Heart right ventricle (tissue), 16 donors: ENCODE results near the gene METTL13. TPM values are rescaled to one million over a fixed set of nuclear protein-coding genes. Genes with fewer than 3 reads are reported as not detected.

ENCODE experiments used
- ATAC-seq, 8 donors: fragments of 200-7000 bp; cut with Tn5 transposase; one replicate each; pipeline ENCODE4 v1.9.1; 2020; ENCODE audit warnings: mild to moderate bottlenecking in 8 of 8, moderate library complexity in 8 of 8, moderate number of reproducible peaks in 1 of 8
- DNase-seq, 2 donors: peaks; one replicate each; pipeline ENCODE4 v3.0.0-alpha.2; 2020
- H3K27ac ChIP-seq, 10 donors: fragments of 200-600 bp; sonication (generic) in 2 of 10; one replicate each; pipeline versions ENCODE4 v1.5.0 to v1.8.0; 2020 to 2022; ENCODE audit warnings: mild to moderate bottlenecking in 3 of 10
- H3K27me3 ChIP-seq, 7 donors: fragments of 200-600 bp; one replicate each; pipeline ENCODE4 v1.8.0; 2021 to 2022; ENCODE audit warnings: mild to moderate bottlenecking in 2 of 7
- H3K36me3 ChIP-seq, 9 donors: fragments of 200-600 bp; sonication (generic) in 1 of 9; one replicate each; pipeline versions ENCODE4 v1.5.0 to v1.8.0; 2020 to 2022; ENCODE audit warnings: mild to moderate bottlenecking in 2 of 9
- H3K4me1 ChIP-seq, 9 donors: fragments of 200-600 bp; sonication (generic) in 1 of 9; one replicate each; pipeline versions ENCODE4 v1.5.0 to v1.8.0; 2020 to 2022; ENCODE audit warnings: mild to moderate bottlenecking in 4 of 9
- H3K4me3 ChIP-seq, 10 donors: fragments of 200-600 bp; sonication (generic) in 2 of 10; one replicate each; pipeline versions ENCODE4 v1.5.0 to v1.8.0; 2020 to 2022; ENCODE audit warnings: mild to moderate bottlenecking in 7 of 10, moderate library complexity in 2 of 10
- H3K9me3 ChIP-seq, 11 donors: fragments of 200-600 bp in 10 of 11; sonication (generic) in 2 of 11; one replicate each; pipeline versions ENCODE4 v1.5.0 to v1.8.0; 2013 to 2022; ENCODE audit warnings: mild to moderate bottlenecking in 2 of 11, control low read depth in 1 of 11, moderate library complexity in 1 of 11
- CTCF ChIP-seq, 9 donors: fragments of 200-600 bp; sonication (generic) in 2 of 9; IDR thresholded peaks; one replicate each; pipeline versions ENCODE4 v1.5.0 to v1.8.0; 2021 to 2022; ENCODE audit warnings: antibody characterized with exemption in 9 of 9, mild to moderate bottlenecking in 5 of 9, moderate library complexity in 1 of 9
- WGBS, 2 donors: extraction: QIAGEN DNeasy Blood & Tissue Kit; methylation state at CpG; one replicate each; pipeline ENCODE4 v1.1.7; 2013; ENCODE audit warnings: inconsistent platforms in 1 of 2; 5-methylcytosine and 5-hydroxymethylcytosine counted together
- intact Hi-C, 10 donors: fragments of 100-400 bp; cut with DNase I; formaldehyde crosslinking; loops; one replicate each; pipeline versions ENCODE4 v1.11.1 to v1.14.2; 2022
- polyA plus RNA-seq, 2 donors: library from polyadenylated mRNA; stranded (reverse); fragments of 200-250 nt; gene quantifications; one replicate each; pipeline ENCODE4 v1.2.3, GENCODE V29; 2013
- total RNA-seq, 10 donors: library from RNA; stranded (reverse); fragmentation: NEBNext Ultra II Directional in 3 of 10; extraction: Animal tissue kit (Norgen Biotek cat#: 25700) in 3 of 10; gene quantifications; one replicate each; pipeline versions ENCODE4 v1.2.1 to v1.2.4, GENCODE V29; 2021 to 2023
- donor health status: Arrhythmogenic right ventricular cardiomyopathy.
- donor health status: ischemic (EF 13 %, LVEDD 7.1; RV severe dilation, severe dysfunction).
- donor health status: healthy with polysubstance abuse.
- donor health status: DM: no; HTN: yes; CAD: no.
- donor health status: DM: no; HTN: no; CAD: no.
- donor health status: ischemic (EF 25% LVEDD 6.9; RV normal size, moderate dysfunction).
- donor health status: ischemic (EF 25% LVEDD 5.7; RV mildly dilated, moderate dysfunction).
- donor health status: healthy.
- donor health status: DM: yes; HTN: yes; CAD: no.
- donor health status: Ischemic cardiomyopathy.
- donor health status: ischemic (EF 35%, LVEDD 5.7; RV mildly dilated, moderate dysfunction).
- donor health status: nonischemic (EF 11% LVEDD 7.7; RV severe dilation, severe dysfunction).
- donor health status: DM: yes; HTN: yes; CAD: no.
- donor health status: PGD.
- donor health status: ischemic (EF 29% LVEDD 5.4; RV normal size, mild dysfunction).
- donor health status: nonischemic (EF 23%, LVEDD 6.1; RV moderate dilation, normal function).

The METTL13 gene
- total and polyA plus RNA-seq, 12 donors = 3.2 to 20.2 (median 16.5) TPM

DNA sequence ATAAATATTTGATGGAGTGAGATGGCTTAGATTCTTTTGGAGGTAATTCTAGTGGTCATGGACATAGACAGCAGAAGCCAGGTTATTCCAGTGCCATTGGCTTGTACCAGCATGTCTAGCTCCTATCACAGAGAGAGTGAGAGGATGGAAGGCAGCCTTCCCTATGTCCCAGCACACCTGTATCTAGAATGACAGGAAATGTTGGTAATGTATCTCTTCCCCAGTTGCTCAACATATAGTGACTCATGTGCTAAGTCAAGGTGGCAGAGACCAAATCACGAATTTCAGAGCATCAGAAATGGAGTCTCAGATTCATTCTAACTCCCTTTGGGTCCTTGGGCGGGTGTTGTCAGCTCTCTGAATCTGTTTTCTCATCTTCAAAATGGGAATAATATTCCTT is 28.4 kb downstream of the METTL13 start:
- intact Hi-C loops = loop anchor here in 1 of 10 donors (5.0 to 10.0 kb wide), 2 partner anchors 32 to 95 kb away; partner anchors contain the start of gene DNM3
- ATAC-seq (no peak), DNase-seq (no peak)
- WGBS, 2 donors = 80 to 82% methylated on average over 2 of the region's 2 CpGs
- Histone ChIP-seq H3K9me3 (no peaks in the 10 kb centered on the region), H3K27ac (no peak overlapping the region), H3K4me1 (peaks cover 0 to 16% (median 5%) of the 10 kb centered on the region in 9 donors), H3K4me3 (no peak overlapping the region), H3K36me3 (no peaks in the 10 kb centered on the region), H3K27me3 (no peaks in the 10 kb centered on the region)
- TF ChIP-seq CTCF (IDR thresholded peaks at IDR 0.05) = no peak

- Histone ChIP-seq H3K4me3 (no peak overlapping the region), H3K9me3 (no peaks in the 10 kb centered on the region), H3K27me3 (no peaks in the 10 kb centered on the region), H3K36me3 (no peaks in the 10 kb centered on the region), H3K4me1 (no peaks in the 10 kb centered on the region), H3K27ac (no peak overlapping the region)
- TF ChIP-seq CTCF (IDR thresholded peaks at IDR 0.05) = no peak
- ATAC-seq (no peak), DNase-seq (no peak)
- intact Hi-C loops = no loop called here
These were observed 30.2 kb downstream of the METTL13 start for GRCh38 chr1:171811672-171812071.

DNA sequence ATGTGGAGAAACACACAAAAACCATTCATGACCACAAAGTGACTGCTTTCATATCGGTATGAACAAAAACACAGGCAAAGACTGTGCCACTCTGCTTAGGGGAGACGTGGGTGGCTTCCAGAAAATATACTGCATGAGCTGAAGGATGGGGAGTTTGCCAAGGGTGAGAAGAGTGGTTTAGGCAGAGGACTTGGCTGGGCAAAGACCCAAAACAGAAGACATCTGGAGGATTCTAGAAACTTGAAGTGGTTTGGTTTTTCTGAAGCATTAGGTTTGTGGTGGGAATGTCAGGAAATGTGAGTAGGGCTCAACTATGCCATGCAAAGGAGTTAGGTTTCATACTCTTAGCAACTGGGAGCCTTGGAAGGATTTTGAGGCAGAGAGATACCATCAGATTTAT is 33.2 kb downstream of the METTL13 start:
- Histone ChIP-seq H3K4me3 (no peak overlapping the region), H3K27me3 (no peaks in the 10 kb centered on the region), H3K27ac (no peak overlapping the region), H3K4me1 (peaks cover 0 to 10% (median 0%) of the 10 kb centered on the region in 9 donors), H3K36me3 (no peaks in the 10 kb centered on the region), H3K9me3 (no peaks in the 10 kb centered on the region)
- DNase-seq (no peak), ATAC-seq (no peak)
- 77 to 79% methylated on average over 2 of the region's 2 CpGs for WGBS, 2 donors
- no peak for TF ChIP-seq CTCF (IDR thresholded peaks at IDR 0.05)
- intact Hi-C loops = no loop called here

GRCh38 chr1:171816300-171816901 is 34.9 kb downstream of the METTL13 start:
- no peak for TF ChIP-seq CTCF (IDR thresholded peaks at IDR 0.05)

More at GRCh38 chr1:171816300-171816901, 34.9 kb downstream of the METTL13 start:
- DNase-seq = no peak
- Histone ChIP-seq H3K4me3 (no peak overlapping the region), H3K27me3 (no peaks in the 10 kb centered on the region), H3K27ac (no peak overlapping the region), H3K36me3 (no peaks in the 10 kb centered on the region), H3K4me1 (peaks cover 0 to 10% (median 0%) of the 10 kb centered on the region in 9 donors), H3K9me3 (no peaks in the 10 kb centered on the region)
- WGBS, 2 donors = 87 to 88% methylated on average over 3 of the region's 3 CpGs
- ATAC-seq = no peak
- intact Hi-C loops = no loop called here
